Muscle layer of duodenum (tissue), 2 donors: ENCODE measurements around the gene KATNIP.
A peak's percentile ranks its signal among the peaks of the same experiment; 100 is the strongest.

ENCODE experiments used
- H3K27ac ChIP-seq: one replicate; pipeline ENCODE4 v1.7.0; 2013; ENCODE audit warnings: mild to moderate bottlenecking, low read length
- H3K27me3 ChIP-seq: one replicate; pipeline ENCODE4 v1.7.0; 2013; ENCODE audit warnings: low read depth, mild to moderate bottlenecking, control low read depth, low read length
- H3K36me3 ChIP-seq, 2 donors: one replicate each; pipeline ENCODE4 v1.7.0; 2013; ENCODE audit warnings: low read length in 2 of 2, control low read depth in 1 of 2, mild to moderate bottlenecking in 1 of 2; ENCODE audit not compliant: insufficient read depth in 2 of 2, control insufficient read depth in 1 of 2
- H3K4me1 ChIP-seq, 2 donors: one replicate each; pipeline ENCODE4 v1.7.0; 2013; ENCODE audit warnings: low read length in 2 of 2, mild to moderate bottlenecking in 2 of 2, control low read depth in 1 of 2, moderate library complexity in 1 of 2; ENCODE audit not compliant: insufficient read depth in 2 of 2, control insufficient read depth in 1 of 2
- H3K4me3 ChIP-seq, 2 donors: one replicate each; pipeline ENCODE4 v1.7.0; 2013; ENCODE audit warnings: low read length in 2 of 2, low read depth in 1 of 2, mild to moderate bottlenecking in 1 of 2
- H3K9me3 ChIP-seq, 2 donors: one replicate each; pipeline ENCODE4 v1.7.0; 2013; ENCODE audit warnings: low read length in 2 of 2, control low read depth in 1 of 2, mild to moderate bottlenecking in 1 of 2; ENCODE audit not compliant: control insufficient read depth in 1 of 2
- donor health status: healthy.

The KATNIP gene

GRCh38 chr16:27517664-27518063 lies 32.3 kb upstream of the KATNIP start:
- H3K4me1 ChIP-seq, result peaks cover 3 to 11% of the 10 kb centered on the region in 2 donors
- peaks cover 26 to 35% of the 10 kb centered on the region in 2 donors for H3K36me3 ChIP-seq
- no peak overlapping the region for H3K4me3 ChIP-seq
- no peaks in the 10 kb centered on the region for H3K27me3 ChIP-seq
- H3K9me3 ChIP-seq, result no peaks in the 10 kb centered on the region
- H3K27ac ChIP-seq, result no peak overlapping the region

DNA sequence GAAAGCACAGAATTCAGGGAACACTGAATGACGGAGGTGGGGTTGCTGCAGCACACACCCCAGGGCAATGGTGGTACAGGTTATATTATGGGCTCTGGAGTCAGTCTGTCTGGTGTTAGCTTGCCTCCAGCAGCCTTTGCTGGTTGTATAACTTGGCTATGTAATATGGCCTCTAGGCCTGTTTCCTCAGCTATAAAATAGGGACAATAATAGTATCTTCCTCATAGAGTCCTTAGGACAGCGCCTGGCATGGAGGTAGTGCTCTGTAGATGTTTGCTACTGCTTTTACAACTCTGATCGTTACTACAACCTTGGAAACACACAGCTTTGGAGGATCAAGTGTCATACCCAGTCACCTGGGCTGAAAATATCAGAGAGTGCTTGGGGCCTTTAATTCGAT lies 31.7 kb upstream of the KATNIP start:
- no peaks in the 10 kb centered on the region for H3K27me3 ChIP-seq
- peaks cover 22 to 39% of the 10 kb centered on the region in 2 donors for H3K36me3 ChIP-seq
- H3K4me1 ChIP-seq, result peaks cover 3 to 11% of the 10 kb centered on the region in 2 donors
- H3K9me3 ChIP-seq, result no peaks in the 10 kb centered on the region
- H3K4me3 ChIP-seq, result no peak overlapping the region
- H3K27ac ChIP-seq, result no peak overlapping the region

DNA sequence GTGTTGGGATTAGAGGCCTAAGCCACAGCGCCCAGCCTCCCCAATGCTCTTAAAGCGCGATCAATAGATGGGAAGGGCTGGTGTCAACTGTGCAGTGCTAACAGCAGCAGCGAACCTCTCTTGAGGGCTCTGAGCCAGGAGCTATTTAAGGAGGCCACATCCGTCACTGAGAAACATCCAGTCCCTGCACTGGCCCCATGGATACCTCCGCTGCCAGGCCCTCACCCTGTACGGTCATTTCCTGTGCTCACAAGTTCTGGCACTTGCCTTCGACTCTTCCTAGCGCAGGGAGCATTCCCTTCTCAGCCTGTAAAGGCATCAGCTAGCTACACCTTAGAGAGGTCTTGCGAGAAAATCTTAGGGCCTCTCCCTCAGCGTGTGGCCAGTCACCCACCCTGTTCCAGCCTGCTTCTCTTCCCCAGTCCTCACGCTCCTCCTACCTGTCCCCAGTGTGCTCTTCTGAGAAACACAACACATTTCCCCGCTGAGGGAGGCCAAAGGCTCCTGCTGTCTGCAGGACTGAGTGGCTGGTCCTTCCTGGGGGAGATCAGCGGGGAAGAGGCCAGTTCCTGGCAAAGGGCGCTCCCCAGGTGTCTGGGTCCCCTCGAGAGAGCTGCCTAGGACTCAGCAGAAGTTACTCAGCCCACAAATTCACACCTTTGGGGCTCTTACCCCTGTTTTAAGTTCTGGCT lies 28.8 kb upstream of the KATNIP start:
- Histone ChIP-seq H3K27ac (peak overlapping the region; percentile 60), H3K27me3 (no peaks in the 10 kb centered on the region), H3K4me1 (peaks cover 3 to 11% of the 10 kb centered on the region in 2 donors), H3K9me3 (peaks cover 0 to 7% of the 10 kb centered on the region in 2 donors), H3K4me3 (peak overlapping the region in 1 of 2 donors; percentile 20), H3K36me3 (peaks cover 48 to 59% of the 10 kb centered on the region in 2 donors)

DNA sequence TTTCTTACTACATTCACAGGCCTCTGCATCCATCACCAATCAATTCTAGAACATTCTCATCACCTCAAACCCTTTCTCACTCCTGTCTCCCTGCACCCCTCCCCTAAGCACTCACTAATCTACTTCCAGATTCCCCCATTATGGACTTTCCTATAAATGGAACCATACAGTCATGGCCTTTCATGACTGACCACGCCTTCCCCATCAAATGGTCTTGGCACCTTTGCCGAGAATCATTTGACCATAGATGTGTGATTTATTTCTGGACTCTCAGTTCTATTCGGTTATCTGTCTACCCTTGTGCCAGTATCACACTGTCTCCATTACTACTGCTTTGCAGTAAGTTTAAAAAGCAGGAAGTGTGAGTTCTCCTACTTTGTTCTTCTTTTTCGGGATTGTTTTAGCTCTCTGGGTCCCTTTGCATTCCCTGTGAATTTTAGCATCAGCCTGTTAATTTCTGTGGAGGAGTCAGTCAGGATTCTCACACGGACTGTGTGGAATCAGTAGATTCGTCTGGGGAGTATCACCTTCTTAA lies 27.7 kb upstream of the KATNIP start:
- Histone ChIP-seq H3K9me3 (peaks cover 0 to 7% of the 10 kb centered on the region in 2 donors), H3K4me3 (no peak overlapping the region), H3K27ac (no peak overlapping the region), H3K27me3 (no peaks in the 10 kb centered on the region), H3K36me3 (peaks cover 51 to 56% of the 10 kb centered on the region in 2 donors), H3K4me1 (peaks cover 3 to 14% of the 10 kb centered on the region in 2 donors)

GRCh38 chr16:27526180-27526579 lies 23.8 kb upstream of the KATNIP start:
- Histone ChIP-seq H3K4me3 (no peak overlapping the region), H3K27ac (no peak overlapping the region), H3K9me3 (peaks cover 0 to 7% of the 10 kb centered on the region in 2 donors), H3K4me1 (peaks cover 0 to 7% of the 10 kb centered on the region in 2 donors), H3K27me3 (no peaks in the 10 kb centered on the region), H3K36me3 (peaks cover 65 to 77% of the 10 kb centered on the region in 2 donors)

DNA sequence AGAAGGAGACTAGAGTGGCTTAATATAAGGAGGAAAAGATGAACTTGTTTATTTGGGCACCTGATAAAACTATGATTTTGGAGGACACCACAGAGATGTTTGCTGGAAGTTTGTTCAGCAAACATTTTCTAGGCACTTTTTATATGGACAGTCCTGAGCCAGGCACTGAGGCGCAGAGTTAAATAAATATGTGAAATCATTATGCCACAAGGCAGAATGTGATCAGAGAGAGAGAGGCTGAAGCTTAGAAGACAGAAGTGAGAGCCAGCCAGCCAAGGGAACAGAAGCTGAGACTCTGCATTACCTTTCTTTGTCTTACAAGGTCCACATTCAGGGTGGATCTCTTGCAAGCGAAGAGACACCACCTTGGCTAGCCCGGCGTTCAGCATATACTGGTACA lies 21.6 kb upstream of the KATNIP start:
- H3K36me3 ChIP-seq, result peaks cover 74 to 97% of the 10 kb centered on the region in 2 donors
- no peaks in the 10 kb centered on the region for H3K27me3 ChIP-seq
- no peak overlapping the region for H3K27ac ChIP-seq
- no peak overlapping the region for H3K4me3 ChIP-seq
- H3K4me1 ChIP-seq, result peaks cover 0 to 3% of the 10 kb centered on the region in 2 donors
- peaks cover 0 to 7% of the 10 kb centered on the region in 2 donors for H3K9me3 ChIP-seq

DNA sequence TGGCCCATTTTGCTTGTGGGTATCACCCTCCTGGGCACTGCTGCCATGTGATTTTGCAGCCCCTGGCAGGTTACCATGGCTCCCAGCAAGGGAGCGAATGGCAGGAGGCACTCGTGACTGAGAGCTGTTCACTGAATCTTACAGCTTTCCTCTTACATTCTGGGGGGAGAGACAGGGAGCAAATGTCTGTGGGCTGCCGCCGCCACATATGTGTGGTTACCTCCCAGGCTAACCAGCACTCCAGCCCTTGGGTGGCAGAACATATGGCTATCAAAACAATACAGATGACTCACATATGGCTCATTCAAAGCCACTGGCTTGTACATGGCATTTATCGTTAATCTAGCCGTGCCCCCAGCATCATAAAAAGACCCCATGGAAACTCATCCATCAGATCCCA lies 20.0 kb upstream of the KATNIP start:
- Histone ChIP-seq H3K27ac (no peak overlapping the region), H3K36me3 (peaks cover 69 to 96% of the 10 kb centered on the region in 2 donors), H3K4me3 (no peak overlapping the region), H3K9me3 (peaks cover 0 to 7% of the 10 kb centered on the region in 2 donors), H3K4me1 (peaks cover 0 to 3% of the 10 kb centered on the region in 2 donors), H3K27me3 (no peaks in the 10 kb centered on the region)

DNA sequence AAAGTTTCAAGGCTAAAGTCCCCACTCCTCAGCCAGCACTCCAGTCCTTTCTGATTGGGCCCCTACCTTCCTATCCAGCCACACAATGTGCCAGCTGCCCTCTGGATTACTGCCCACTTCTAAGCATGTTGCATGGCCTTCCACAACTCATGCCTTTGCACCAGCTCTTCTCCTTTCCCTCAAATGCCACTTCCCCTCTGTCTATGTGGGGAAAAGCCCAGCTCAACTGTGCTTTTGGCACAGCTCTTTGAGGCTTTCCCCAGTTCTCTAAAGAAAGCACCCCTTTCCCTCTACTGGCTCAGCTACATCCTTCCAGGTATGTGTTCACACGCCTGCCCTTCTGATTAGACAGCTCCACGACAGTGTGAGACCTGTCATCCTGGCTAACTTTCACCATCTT lies 18.8 kb upstream of the KATNIP start:
- Histone ChIP-seq H3K9me3 (no peaks in the 10 kb centered on the region), H3K27me3 (no peaks in the 10 kb centered on the region), H3K36me3 (peaks cover 57 to 94% of the 10 kb centered on the region in 2 donors), H3K4me1 (peaks cover 0 to 3% of the 10 kb centered on the region in 2 donors), H3K27ac (no peak overlapping the region), H3K4me3 (no peak overlapping the region)

DNA sequence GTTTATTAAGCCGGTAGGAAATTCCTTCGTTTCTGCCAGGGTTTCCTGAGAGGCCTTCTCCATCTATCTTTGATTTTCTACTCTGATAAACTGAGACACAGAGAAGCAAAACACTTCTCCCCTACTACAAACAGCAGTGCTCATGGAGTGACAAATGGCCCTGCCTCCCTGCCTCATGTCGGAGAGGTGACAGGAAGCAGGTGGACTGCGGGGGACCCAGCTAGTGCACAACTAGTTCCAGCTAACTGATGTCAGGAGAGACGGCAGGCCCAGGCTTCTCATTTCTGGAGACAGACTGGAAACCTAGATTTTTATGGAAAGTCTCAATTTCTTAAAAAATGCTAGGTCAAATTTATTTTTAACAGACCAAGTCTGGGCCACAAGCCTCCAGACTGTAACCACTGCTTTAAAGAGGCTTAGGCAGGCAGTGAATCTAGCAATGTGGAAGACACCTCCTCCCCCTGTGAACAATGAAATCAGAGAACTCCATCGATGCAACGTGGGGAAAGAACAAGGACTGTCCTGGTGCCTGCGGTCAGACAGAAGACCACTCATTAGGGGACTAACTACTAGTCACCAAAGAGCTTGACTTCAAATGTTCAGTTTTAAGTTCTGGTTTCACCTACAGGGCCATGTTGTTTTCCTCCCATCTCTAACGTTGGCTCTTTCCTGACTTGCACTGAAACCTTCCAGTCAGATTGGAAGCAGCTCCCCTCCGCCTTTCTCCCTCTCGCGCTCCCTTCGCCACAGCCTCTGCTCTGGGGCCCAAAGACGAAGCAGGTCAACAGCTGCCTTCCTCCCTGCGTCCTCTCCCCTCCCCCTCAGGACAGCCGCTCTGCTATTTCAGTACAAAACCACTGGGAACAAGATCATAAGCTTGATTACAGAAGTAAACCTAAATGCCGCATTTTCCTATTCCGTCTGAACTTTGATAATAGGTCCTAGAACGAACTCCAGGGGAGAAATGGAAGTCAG lies 17.8 kb upstream of the KATNIP start:
- Histone ChIP-seq H3K27me3 (no peaks in the 10 kb centered on the region), H3K4me1 (no peaks in the 10 kb centered on the region), H3K9me3 (no peaks in the 10 kb centered on the region), H3K36me3 (peaks cover 65 to 94% of the 10 kb centered on the region in 2 donors), H3K27ac (no peak overlapping the region), H3K4me3 (no peak overlapping the region)

GRCh38 chr16:27534256-27534655 lies 15.7 kb upstream of the KATNIP start:
- Histone ChIP-seq H3K4me1 (no peaks in the 10 kb centered on the region), H3K4me3 (no peak overlapping the region), H3K27ac (no peak overlapping the region), H3K27me3 (no peaks in the 10 kb centered on the region), H3K36me3 (peaks cover 67 to 86% of the 10 kb centered on the region in 2 donors), H3K9me3 (no peaks in the 10 kb centered on the region)

DNA sequence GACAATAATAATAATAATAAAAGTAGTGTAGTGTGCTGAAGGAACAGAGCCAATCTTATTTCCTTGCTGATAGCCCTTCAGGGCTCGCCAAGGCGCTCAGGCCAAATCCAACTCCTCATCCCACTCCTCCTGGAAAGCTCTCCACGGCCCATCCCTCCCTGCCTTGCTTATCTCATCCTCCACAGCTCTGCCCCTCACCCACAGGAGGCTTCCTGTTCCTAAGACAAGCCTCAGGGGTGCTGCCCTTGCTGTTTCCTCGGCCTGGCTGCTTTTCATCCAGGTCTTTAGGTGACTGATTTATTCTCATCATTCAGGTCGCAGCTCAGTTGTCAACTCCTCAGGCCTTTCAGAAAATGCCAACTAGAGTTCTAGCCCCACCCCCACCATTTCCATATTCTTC lies 11.4 kb upstream of the KATNIP start:
- H3K4me3 ChIP-seq, result no peak overlapping the region
- no peaks in the 10 kb centered on the region for H3K4me1 ChIP-seq
- H3K9me3 ChIP-seq, result no peaks in the 10 kb centered on the region
- no peak overlapping the region for H3K27ac ChIP-seq
- no peaks in the 10 kb centered on the region for H3K27me3 ChIP-seq
- H3K36me3 ChIP-seq, result peaks cover 61 to 86% of the 10 kb centered on the region in 2 donors
